Neural cell (in vitro differentiated cells): ENCODE measurements around the gene ANXA2.

Experiments used
- CTCF ChIP-seq: fragments of 450-650 bp; IDR thresholded peaks from 2 replicates; pipeline ENCODE4 v1.5.1; 2014; ENCODE audit warnings: antibody characterized with exemption, mild to moderate bottlenecking, moderate library complexity; ENCODE audit not compliant: poor library complexity, severe bottlenecking
- EZH2 ChIP-seq: fragments of 200-600, 300-800 bp; shearing (Covaris generic), sonication (generic); IDR thresholded peaks from 2 replicates; pipeline ENCODE4 v1.6.1; 2014; ENCODE audit warnings: antibody characterized with exemption, low read length, borderline replicate concordance, mild to moderate bottlenecking; ENCODE audit not compliant: insufficient read depth, poor library complexity, severe bottlenecking
- REST ChIP-seq: IDR thresholded peaks from 2 replicates; pipeline ENCODE4 v1.6.1; 2012; ENCODE audit warnings: borderline replicate concordance
- SMC3 ChIP-seq: fragments of 450-650 bp; conservative IDR thresholded peaks from 2 replicates; pipeline ENCODE4 v1.6.1; 2014; ENCODE audit warnings: antibody characterized with exemption, mild to moderate bottlenecking, moderate library complexity; ENCODE audit not compliant: poor library complexity

- TF ChIP-seq EZH2: no peak
- no peak for TF ChIP-seq CTCF
- no peak for TF ChIP-seq REST
- no peak for TF ChIP-seq SMC3
These were observed 16.5 kb downstream of the ANXA2 start for GRCh38 chr15:60381148-60381788.
